Measurements from ENCODE around the gene PCDH1. TPM values are rescaled to one million over a fixed set of nuclear protein-coding genes. Genes with fewer than 3 reads are reported as not detected.
A peak's percentile ranks its signal among the peaks of the same experiment; 100 is the strongest.

The PCDH1 gene
- total RNA-seq, 4 donors from 2014 or later: 92.5 to 217 (median 164) TPM

DNA sequence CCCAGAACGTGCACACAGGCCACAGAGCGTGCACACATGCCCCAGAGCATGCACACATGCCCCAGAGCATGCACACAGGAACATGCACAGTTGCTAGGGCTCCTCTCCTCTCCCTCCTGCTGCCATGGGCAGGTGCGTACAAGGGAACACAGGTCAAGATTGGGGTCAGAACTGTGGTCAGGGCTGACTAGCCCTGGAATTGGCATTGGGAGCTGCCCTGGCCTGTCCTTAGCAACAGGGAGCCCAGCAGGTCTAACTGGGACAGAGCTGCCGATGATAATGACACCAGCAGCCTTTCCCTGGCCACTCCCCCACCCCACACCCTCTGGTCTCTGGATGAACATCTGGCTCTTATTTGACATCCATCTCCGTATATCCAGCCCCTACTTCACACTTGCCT is 8.0 kb downstream of the PCDH1 start:
- Histone ChIP-seq H3K4me3 (no peak overlapping the region), H3K27me3 (peaks cover 14% of the 10 kb centered on the region), H3K9me3 (no peaks in the 10 kb centered on the region), H3K27ac (peak overlapping the region; percentile 88 to 96 (median 94)), H3K36me3 (no peaks in the 10 kb centered on the region), H3K4me1 (peaks cover 24 to 92% (median 76%) of the 10 kb centered on the region in 4 donors)
- WGBS, 2 donors (ENCODE audit: low coverage in 1 of 2): 31% methylated on average over 5 of the region's 5 CpGs; no CpG with 5 or more reads in 1 of the 2 donors
- intact Hi-C loops (cut with DNase I; ENCODE audit: low total_unique reads) (no loop called here), in situ Hi-C loops (cut with MboI; ENCODE audit: low pct_ligation_motif_present in 1 of 4, low pct_unique_long_range_greater_than_20kb in 1 of 4, low sequenced_read_pairs in 3 of 4) (no loop called here)
- DNase-seq: peak; percentile 47
- TF ChIP-seq EP300 (IDR thresholded peaks at IDR 0.05; ENCODE audit: low read depth): no peak
- TF ChIP-seq POLR2AphosphoS5 (IDR thresholded peaks at IDR 0.05): no peak
- TF ChIP-seq POLR2A (IDR thresholded peaks at IDR 0.05): no peak
- TF ChIP-seq CTCF (IDR thresholded peaks at IDR 0.05): no peak

DNA sequence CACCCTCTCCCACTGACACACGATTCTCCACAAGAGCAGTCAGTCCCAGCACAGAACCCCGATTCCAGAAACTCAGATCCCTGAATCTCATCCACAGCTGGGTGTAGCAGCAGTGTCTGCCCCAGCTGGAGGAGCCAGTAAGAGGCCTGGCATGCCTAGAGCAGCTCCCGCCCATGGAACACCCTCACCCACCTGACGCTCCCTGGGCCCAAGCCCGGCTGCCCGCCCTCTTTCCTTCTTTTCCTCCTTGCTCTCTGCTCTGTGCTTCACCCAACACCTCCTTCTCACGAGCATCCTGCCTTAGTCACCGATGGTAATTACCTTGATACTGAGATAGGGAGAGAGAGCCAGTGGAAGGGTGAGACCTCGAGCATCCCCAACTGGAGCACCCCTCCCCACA is 8.7 kb downstream of the PCDH1 start:
- intact Hi-C loops (cut with DNase I; ENCODE audit: low total_unique reads): no loop called here
- 57% methylated on average over 9 of the region's 9 CpGs; no CpG with 5 or more reads in 1 of the 2 donors for WGBS, 2 donors (ENCODE audit: low coverage in 1 of 2)
- DNase-seq: peak; percentile 86
- no peak overlapping the region for H3K4me3 ChIP-seq
- peak overlapping the region; percentile 88 to 96 (median 94) for H3K27ac ChIP-seq
- in situ Hi-C loops (cut with MboI; ENCODE audit: low pct_ligation_motif_present in 1 of 4, low pct_unique_long_range_greater_than_20kb in 1 of 4, low sequenced_read_pairs in 3 of 4): no loop called here
- H3K4me1 ChIP-seq: peaks cover 24 to 87% (median 73%) of the 10 kb centered on the region in 4 donors
- H3K36me3 ChIP-seq: no peaks in the 10 kb centered on the region
- TF ChIP-seq POLR2A (IDR thresholded peaks at IDR 0.05) (peak; percentile 73), EP300 (IDR thresholded peaks at IDR 0.05; ENCODE audit: low read depth) (no peak), POLR2AphosphoS5 (IDR thresholded peaks at IDR 0.05) (peak; percentile 44 to 74 (median 72)), CTCF (IDR thresholded peaks at IDR 0.05) (no peak)
- no peaks in the 10 kb centered on the region for H3K9me3 ChIP-seq
- H3K27me3 ChIP-seq: peaks cover 7% of the 10 kb centered on the region

DNA sequence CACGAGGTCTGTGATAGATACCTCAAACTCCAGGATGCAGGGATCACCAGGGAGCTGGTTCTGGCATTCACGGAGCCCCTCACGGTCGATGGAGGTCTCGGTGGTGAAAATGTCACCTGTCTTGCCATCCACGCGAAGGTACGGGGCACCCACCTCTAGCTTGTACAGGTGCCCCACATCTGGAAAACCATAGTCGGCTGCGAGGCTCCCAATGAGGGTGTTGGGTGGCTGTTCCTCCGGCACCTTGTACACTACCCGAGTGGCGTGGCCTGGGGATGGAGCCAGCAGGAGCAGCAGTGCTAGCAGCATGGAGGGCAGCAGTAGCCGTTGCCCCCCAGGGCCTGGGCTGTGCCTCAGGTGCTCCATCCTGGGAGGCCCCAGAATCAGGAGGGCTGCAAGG is 9.2 kb downstream of the PCDH1 start:
- Histone ChIP-seq H3K36me3 (peaks cover 0 to 2% (median 0%) of the 10 kb centered on the region in 4 donors), H3K4me3 (no peak overlapping the region), H3K9me3 (no peaks in the 10 kb centered on the region), H3K27me3 (peaks cover 2% of the 10 kb centered on the region), H3K4me1 (peaks cover 24 to 83% (median 71%) of the 10 kb centered on the region in 4 donors), H3K27ac (peak overlapping the region; percentile 88 to 96 (median 94))
- no peak for TF ChIP-seq EP300 (IDR thresholded peaks at IDR 0.05; ENCODE audit: low read depth)
- TF ChIP-seq POLR2A (IDR thresholded peaks at IDR 0.05): no peak
- no peak for TF ChIP-seq POLR2AphosphoS5 (IDR thresholded peaks at IDR 0.05)
- TF ChIP-seq CTCF (IDR thresholded peaks at IDR 0.05): no peak
- 73% methylated on average over 14 of the region's 14 CpGs; no CpG with 5 or more reads in 1 of the 2 donors for WGBS, 2 donors (ENCODE audit: low coverage in 1 of 2)
- intact Hi-C loops (cut with DNase I; ENCODE audit: low total_unique reads): no loop called here
- no peak for DNase-seq
- in situ Hi-C loops (cut with MboI; ENCODE audit: low pct_ligation_motif_present in 1 of 4, low pct_unique_long_range_greater_than_20kb in 1 of 4, low sequenced_read_pairs in 3 of 4): no loop called here

GRCh38 chr5:141868541-141868940 is 9.7 kb downstream of the PCDH1 start:
- peaks cover 24 to 78% (median 67%) of the 10 kb centered on the region in 4 donors for H3K4me1 ChIP-seq

More at GRCh38 chr5:141868541-141868940, 9.7 kb downstream of the PCDH1 start:
- H3K27me3 ChIP-seq: no peaks in the 10 kb centered on the region
- TF ChIP-seq CTCF (IDR thresholded peaks at IDR 0.05): no peak
- no peak for TF ChIP-seq EP300 (IDR thresholded peaks at IDR 0.05; ENCODE audit: low read depth)
- TF ChIP-seq POLR2AphosphoS5 (IDR thresholded peaks at IDR 0.05): no peak
- no peak for TF ChIP-seq POLR2A (IDR thresholded peaks at IDR 0.05)
- H3K9me3 ChIP-seq: no peaks in the 10 kb centered on the region
- no peak overlapping the region for H3K4me3 ChIP-seq
- H3K27ac ChIP-seq: peak overlapping the region; percentile 88 to 96 (median 94)
- intact Hi-C loops (cut with DNase I; ENCODE audit: low total_unique reads) (no loop called here), in situ Hi-C loops (cut with MboI; ENCODE audit: low pct_ligation_motif_present in 1 of 4, low pct_unique_long_range_greater_than_20kb in 1 of 4, low sequenced_read_pairs in 3 of 4) (no loop called here)
- peaks cover 0 to 7% (median 0%) of the 10 kb centered on the region in 4 donors for H3K36me3 ChIP-seq
- DNase-seq: no peak
- WGBS, 2 donors (ENCODE audit: low coverage in 1 of 2): 82% methylated on average over 16 of the region's 16 CpGs; no CpG with 5 or more reads in 1 of the 2 donors

Measured in transverse colon (tissue), 4 donors.